ENCODE data around the gene LPP. TPM values are rescaled to one million over a fixed set of nuclear protein-coding genes. Genes with fewer than 3 reads are reported as not detected.
"Not testable (repeated sequence)": the region's sequence is repeated elsewhere in the genome, so short reads cannot be mapped to it uniquely, and the experiment has no call there.

LPP gene
- total and polyA plus RNA-seq, 9 of the 15 experiments (the other 6 are each of a cell fraction or from before 2014, with no cell fraction given), result 0.07 to 0.18 TPM; not detected in 7

GRCh38 chr3:188635258-188636042 is 481.5 kb downstream of the LPP start:
- in situ Hi-C loops (cut with MboI), result no loop called here
- ATAC-seq, result no peak
- whole genome bisulfite sequencing (ENCODE audit: insufficient coverage, low coverage, missing lambda C conversion rate), result under 1% methylated on average over 9 of the region's 10 CpGs
- no peak overlapping the region for H3K27ac ChIP-seq (ENCODE audit: extremely low read depth, low read depth, low read length)
- no peaks in the 10 kb centered on the region for H3K36me3 ChIP-seq (ENCODE audit: control insufficient read depth, insufficient read depth, low read length)
- POLR2A ChIA-PET, result no interaction called here
- BruUV-seq (replicated peaks), result no TSS peak
- FAIRE-seq, result no peak
- no peaks in the 10 kb centered on the region for H3K4me1 ChIP-seq (replicated peaks in 1 of 2; ENCODE audit: control insufficient read depth in 2 of 2, insufficient read depth in 2 of 2, low read length in 2 of 2)
- no peaks in the 10 kb centered on the region for H4K20me1 ChIP-seq (replicated peaks; ENCODE audit: control insufficient read depth, insufficient read depth, low read length)
- H3K4me3 ChIP-seq, result no peak overlapping the region
- H3K9me3 ChIP-seq (replicated peaks; ENCODE audit: control insufficient read depth, insufficient read depth, low read depth, low read length), result no peaks in the 10 kb centered on the region
- H3K9me1 ChIP-seq (ENCODE audit: control insufficient read depth, insufficient read depth, low read length), result no peaks in the 10 kb centered on the region
- intact Hi-C loops (cut with micrococcal nuclease), result no loop called here
- DNase-seq (ENCODE audit: extremely low read depth in 1 of 4, low spot score in 3 of 4), result no peak
- H3K79me2 ChIP-seq (ENCODE audit: control insufficient read depth, insufficient read depth, low read length), result no peaks in the 10 kb centered on the region
- no peaks in the 10 kb centered on the region for H3K27me3 ChIP-seq (ENCODE audit: control insufficient read depth in 2 of 2, insufficient read depth in 2 of 2, low read length in 2 of 2)
- TF ChIP-seq HDAC3 (IDR thresholded peaks at IDR 0.05; ENCODE audit: borderline replicate concordance, partially characterized antibody) (no peak), ZNF431 (CRISPR knock-in tag; IDR thresholded peaks at IDR 0.05) (no peak), ZNF347 (CRISPR knock-in tag; IDR thresholded peaks at IDR 0.05; ENCODE audit: low read depth) (no peak), ZNF75A (CRISPR knock-in tag; IDR thresholded peaks at IDR 0.05) (no peak), KLF13 (tag; IDR thresholded peaks at IDR 0.05; ENCODE audit: borderline replicate concordance, low read depth) (no peak), ETS1 (conservative IDR thresholded peaks at IDR 0.05; ENCODE audit: control insufficient read depth, low read depth, low read length) (no peak), CC2D1A (IDR thresholded peaks at IDR 0.05) (no peak), ARHGAP35 (IDR thresholded peaks at IDR 0.05; ENCODE audit: partially characterized antibody) (no peak), ZNF584 (CRISPR knock-in tag; IDR thresholded peaks at IDR 0.05; ENCODE audit: low read depth) (no peak), ZBTB12 (CRISPR knock-in tag; IDR thresholded peaks at IDR 0.05) (no peak), IRF2 (CRISPR knock-in tag; IDR thresholded peaks at IDR 0.05) (no peak), ELF2 (CRISPR knock-in tag; IDR thresholded peaks at IDR 0.05) (no peak)
- no peak overlapping the region for H3K4me2 ChIP-seq (ENCODE audit: insufficient read depth, low read length)
- H2AFZ ChIP-seq (ENCODE audit: low read depth, low read length), result no peak overlapping the region
- H3K9ac ChIP-seq (ENCODE audit: insufficient read depth in 1 of 2, low read depth in 2 of 2, low read length in 2 of 2), result no peak overlapping the region
- CTCF ChIA-PET (ENCODE audit: low intra/inter-chr PET ratio), result no interaction called here

GRCh38 chr3:188636292-188636691 is 482.3 kb downstream of the LPP start:
- H3K4me1 ChIP-seq (replicated peaks in 1 of 2; ENCODE audit: control insufficient read depth in 2 of 2, insufficient read depth in 2 of 2, low read length in 2 of 2); ATAC-seq; H3K27me3 ChIP-seq (ENCODE audit: control insufficient read depth in 2 of 2, insufficient read depth in 2 of 2, low read length in 2 of 2); H3K9ac ChIP-seq (ENCODE audit: insufficient read depth in 1 of 2, low read depth in 2 of 2, low read length in 2 of 2); DNase-seq (ENCODE audit: extremely low read depth in 1 of 4, low spot score in 3 of 4); H3K27ac ChIP-seq (ENCODE audit: extremely low read depth, low read depth, low read length); H3K9me1 ChIP-seq (ENCODE audit: control insufficient read depth, insufficient read depth, low read length); H3K79me2 ChIP-seq (ENCODE audit: control insufficient read depth, insufficient read depth, low read length); POLR2A ChIA-PET; intact Hi-C loops (cut with micrococcal nuclease); H3K36me3 ChIP-seq (ENCODE audit: control insufficient read depth, insufficient read depth, low read length); H4K20me1 ChIP-seq (replicated peaks; ENCODE audit: control insufficient read depth, insufficient read depth, low read length); H3K9me3 ChIP-seq (replicated peaks; ENCODE audit: control insufficient read depth, insufficient read depth, low read depth, low read length); CTCF ChIA-PET (ENCODE audit: low intra/inter-chr PET ratio); BruUV-seq (replicated peaks); H3K4me3 ChIP-seq; FAIRE-seq; H2AFZ ChIP-seq (ENCODE audit: low read depth, low read length); H3K4me2 ChIP-seq (ENCODE audit: insufficient read depth, low read length); in situ Hi-C loops (cut with MboI): not testable (repeated sequence)
- WGBS (ENCODE audit: insufficient coverage, low coverage, missing lambda C conversion rate), result 7% methylated on average over 11 of the region's 13 CpGs

Measured in K562 (cell line).